ENCODE results near the gene HAAO. TPM values are rescaled to one million over a fixed set of nuclear protein-coding genes. Genes with fewer than 3 reads are reported as not detected.

Gene HAAO
- total RNA-seq, 2 experiments from 2014 or later, result not detected

DNA sequence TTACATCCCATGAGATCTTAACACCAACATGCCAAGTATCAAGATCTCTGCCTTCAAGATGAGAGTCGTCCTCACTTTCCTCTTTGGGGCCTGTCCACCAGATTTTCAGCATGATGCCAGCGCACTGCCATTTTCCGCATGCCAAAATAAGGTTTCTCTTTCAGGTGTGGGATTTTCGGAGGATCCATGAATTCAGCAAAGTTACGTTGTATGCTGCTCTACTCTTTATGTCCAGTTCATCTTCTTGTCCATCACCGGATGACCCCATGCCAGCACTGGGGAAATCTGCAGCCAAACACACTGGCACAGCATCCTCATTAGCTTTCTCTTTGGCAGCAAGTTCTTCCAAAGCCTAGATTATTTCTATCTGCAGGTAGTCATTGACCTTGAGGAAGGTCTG, 4.9 kb upstream of the HAAO start:
- H3K4me1 Mint-ChIP-seq (ENCODE audit: low read depth), result peaks cover 24% of the 10 kb centered on the region
- peaks cover 24% of the 10 kb centered on the region for H3K27me3 Mint-ChIP-seq
- Histone ChIP-seq H3K27ac (ENCODE audit: low read depth in 1 of 2, low read length in 2 of 2) (no peak overlapping the region), H3K27me3 (ENCODE audit: control insufficient read depth in 1 of 2, insufficient read depth in 2 of 2, low read length in 2 of 2) (peaks cover 6 to 7% of the 10 kb centered on the region in 2 experiments), H3K9me3 (ENCODE audit: control insufficient read depth in 1 of 2, insufficient read depth in 1 of 2, low read length in 2 of 2) (no peaks in the 10 kb centered on the region), H3K4me1 (ENCODE audit: insufficient read depth, low read length) (peaks cover 14% of the 10 kb centered on the region), H3K36me3 (ENCODE audit: insufficient read depth, low read length) (no peaks in the 10 kb centered on the region), H3K4me3 (ENCODE audit: low read length) (no peak overlapping the region)
- TF ChIP-seq CTCF (IDR thresholded peaks at IDR 0.05), result no peak
- POLR2A ChIA-PET, result no interaction called here
- no peak for ATAC-seq (ENCODE audit: poor library complexity)
- CTCF ChIA-PET, result no interaction called here
- no peaks in the 10 kb centered on the region for H3K9me3 Mint-ChIP-seq
- no peaks in the 10 kb centered on the region for H3K36me3 Mint-ChIP-seq (ENCODE audit: low read depth)
- H3K27ac Mint-ChIP-seq, result no peak overlapping the region
- no peak for DNase-seq
- H3K4me3 Mint-ChIP-seq, result no peak overlapping the region
- intact Hi-C loops (cut with DNase I, micrococcal nuclease), result no loop called here

DNA sequence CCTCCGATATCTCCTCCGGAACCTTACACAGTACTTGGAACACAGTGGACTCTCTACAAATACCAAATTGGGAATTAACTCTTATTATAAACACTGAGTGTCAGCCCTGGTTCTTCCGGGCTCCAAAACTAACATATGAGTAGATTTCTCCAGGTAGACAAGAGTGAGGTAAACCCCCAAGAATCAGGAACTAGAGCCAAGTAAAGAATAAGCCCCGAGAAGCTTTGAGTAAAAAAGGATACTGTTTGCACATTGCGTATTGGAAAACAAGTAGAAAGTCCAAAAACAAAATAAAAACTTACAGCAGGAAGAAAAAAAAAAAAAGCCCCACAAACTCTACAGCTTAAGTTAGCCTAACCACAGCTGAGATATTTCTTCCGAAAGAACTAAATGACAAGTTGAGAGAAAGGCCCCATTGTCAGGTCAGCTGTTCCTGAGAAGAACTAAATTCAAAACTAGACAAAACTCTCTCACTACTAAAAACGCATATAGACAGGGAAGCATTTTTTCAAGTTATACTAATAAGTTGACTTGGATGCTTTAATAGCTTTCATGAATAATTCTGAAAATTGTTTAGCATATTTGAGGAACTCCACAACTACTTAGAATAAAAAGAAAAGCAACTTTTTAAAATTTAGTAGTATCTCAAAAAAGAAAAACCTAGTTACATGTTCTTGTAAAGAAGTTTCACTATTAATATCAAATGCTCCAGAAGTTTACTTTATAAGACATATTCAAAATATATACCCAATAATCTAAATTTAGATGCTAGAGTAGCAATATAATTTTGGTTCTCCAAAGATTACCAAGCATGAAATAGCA, 4.3 kb upstream of the HAAO start:
- Mint-ChIP-seq H3K27me3 (peaks cover 24% of the 10 kb centered on the region), H3K4me1 (ENCODE audit: low read depth) (peaks cover 29% of the 10 kb centered on the region), H3K27ac (no peak overlapping the region), H3K4me3 (no peak overlapping the region), H3K9me3 (no peaks in the 10 kb centered on the region), H3K36me3 (ENCODE audit: low read depth) (no peaks in the 10 kb centered on the region)
- Histone ChIP-seq H3K27ac (ENCODE audit: low read depth in 1 of 2, low read length in 2 of 2) (no peak overlapping the region), H3K4me3 (ENCODE audit: low read length) (no peak overlapping the region), H3K4me1 (ENCODE audit: insufficient read depth, low read length) (peaks cover 20% of the 10 kb centered on the region), H3K27me3 (ENCODE audit: control insufficient read depth in 1 of 2, insufficient read depth in 2 of 2, low read length in 2 of 2) (peaks cover 11 to 12% of the 10 kb centered on the region in 2 experiments), H3K36me3 (ENCODE audit: insufficient read depth, low read length) (no peaks in the 10 kb centered on the region), H3K9me3 (ENCODE audit: control insufficient read depth in 1 of 2, insufficient read depth in 1 of 2, low read length in 2 of 2) (no peaks in the 10 kb centered on the region)
- POLR2A ChIA-PET, result interaction anchor here (0.9 to 5.6 kb wide), 2 partner anchors 14 to 17 kb away, joined by 3 to 44 read pairs; no protein-coding TSS in a partner anchor
- ATAC-seq (ENCODE audit: poor library complexity) (no peak), DNase-seq (no peak)
- CTCF ChIA-PET, result no interaction called here
- TF ChIP-seq CTCF (IDR thresholded peaks at IDR 0.05), result no peak
- intact Hi-C loops (cut with DNase I, micrococcal nuclease), result no loop called here

GRCh38 chr2:42795841-42796301, 3.5 kb upstream of the HAAO start:
- H3K36me3 ChIP-seq (ENCODE audit: insufficient read depth, low read length), result no peaks in the 10 kb centered on the region
- POLR2A ChIA-PET, result interaction anchor here (0.9 to 5.6 kb wide), 2 partner anchors 14 to 18 kb away, joined by 3 to 44 read pairs; no protein-coding TSS in a partner anchor
- peaks cover 17 to 18% of the 10 kb centered on the region in 2 experiments for H3K27me3 ChIP-seq (ENCODE audit: control insufficient read depth in 1 of 2, insufficient read depth in 2 of 2, low read length in 2 of 2)
- no peak overlapping the region for H3K4me3 ChIP-seq (ENCODE audit: low read length)
- ATAC-seq (ENCODE audit: poor library complexity), result no peak
- CTCF ChIA-PET, result no interaction called here
- peaks cover 22% of the 10 kb centered on the region for H3K4me1 ChIP-seq (ENCODE audit: insufficient read depth, low read length)
- no peak for TF ChIP-seq CTCF (IDR thresholded peaks at IDR 0.05)
- peaks cover 28% of the 10 kb centered on the region for H3K27me3 Mint-ChIP-seq
- H3K4me1 Mint-ChIP-seq (ENCODE audit: low read depth), result peaks cover 34% of the 10 kb centered on the region
- H3K4me3 Mint-ChIP-seq, result no peak overlapping the region
- no peaks in the 10 kb centered on the region for H3K9me3 ChIP-seq (ENCODE audit: control insufficient read depth in 1 of 2, insufficient read depth in 1 of 2, low read length in 2 of 2)
- H3K27ac Mint-ChIP-seq, result no peak overlapping the region
- no peak overlapping the region for H3K27ac ChIP-seq (ENCODE audit: low read depth in 1 of 2, low read length in 2 of 2)
- DNase-seq, result no peak
- no peaks in the 10 kb centered on the region for H3K36me3 Mint-ChIP-seq (ENCODE audit: low read depth)
- intact Hi-C loops (cut with DNase I, micrococcal nuclease), result no loop called here
- H3K9me3 Mint-ChIP-seq, result no peaks in the 10 kb centered on the region

Data from CD4-positive, alpha-beta T cell (primary cell).